T-cell (primary cell): Measurements from ENCODE around the gene KIAA1328. TPM values are rescaled to one million over a fixed set of nuclear protein-coding genes. Genes with fewer than 3 reads are reported as not detected.

Source experiments
- ATAC-seq, 4 experiments: fragments of 200-7000 bp in 3 of 4; fragments of 150-1000 bp in 1 of 4; cut with Tn5 transposase; replicated peaks in 1 of 4; 1 replicate in 3 of 4; 2 replicates in 1 of 4; pipeline ENCODE4 v1.10.0; 2021; ENCODE audit warnings: moderate library complexity in 3 of 4, mild to moderate bottlenecking in 2 of 4, moderate number of reproducible peaks in 1 of 4
- CTCF ChIA-PET, 2 donors: fragments of 300-600 bp; sonication (Branson Sonifier 250); formaldehyde crosslinking; loops; one replicate each; lab custom pipeline; 2022; ENCODE audit warnings: antibody characterized with exemption in 2 of 2; lab: Charles Lee
- POLR2A ChIA-PET, 2 donors: fragments of 300-600 bp; sonication (Branson Sonifier 250); formaldehyde crosslinking; loops; one replicate each; lab custom pipeline; 2022; ENCODE audit warnings: antibody characterized with exemption in 2 of 2; lab: Charles Lee
- DNase-seq, 35 experiments: peaks; one replicate each; pipeline versions ENCODE4 v3.0.0 to v3.0.0-alpha.2; 2013 to 2023
- H3K27ac ChIP-seq: one replicate; pipeline ENCODE4 v1.5.1; 2013; ENCODE audit warnings: low read length
- H3K27me3 ChIP-seq, 2 experiments: replicated peaks in 1 of 2; 1 replicate in 1 of 2; 2 replicates in 1 of 2; pipeline versions ENCODE4 v1.6.1 to v1.7.0; 2013; ENCODE audit warnings: low read length in 1 of 2, mixed read lengths in 1 of 2; ENCODE audit not compliant: control insufficient read depth in 2 of 2, insufficient read depth in 2 of 2; ENCODE audit errors: extremely low read depth in 1 of 2
- H3K36me3 ChIP-seq, 2 donors: 1 replicate in 1 of 2; 2 replicates in 1 of 2; pipeline versions ENCODE4 v1.6.1 to v1.7.0; 2013; ENCODE audit warnings: low read length in 1 of 2; ENCODE audit not compliant: control insufficient read depth in 2 of 2, insufficient read depth in 1 of 2; ENCODE audit errors: extremely low read depth in 1 of 2
- H3K4me1 ChIP-seq, 2 experiments: 1 replicate in 1 of 2; 2 replicates in 1 of 2; pipeline versions ENCODE4 v1.6.1 to v1.7.0; 2013; ENCODE audit warnings: low read length in 2 of 2, mixed read lengths in 1 of 2; ENCODE audit not compliant: insufficient read depth in 2 of 2, control insufficient read depth in 1 of 2; ENCODE audit errors: extremely low read depth in 1 of 2
- H3K4me3 ChIP-seq, 2 donors: 1 replicate in 1 of 2; 2 replicates in 1 of 2; pipeline versions ENCODE4 v1.5.1 to v1.7.0; 2013; ENCODE audit warnings: mild to moderate bottlenecking in 2 of 2, low read length in 1 of 2, moderate library complexity in 1 of 2; ENCODE audit not compliant: control insufficient read depth in 1 of 2; ENCODE audit errors: extremely low read depth in 1 of 2
- H3K9me3 ChIP-seq: 2 replicates; pipeline ENCODE4 v1.7.0; 2013
- H3K27ac Mint-ChIP-seq, 2 donors: one replicate each; pipeline ENCODE4 v1.8.0; 2020 to 2021; ENCODE audit warnings: mild to moderate bottlenecking in 2 of 2, mixed read lengths in 2 of 2
- H3K27me3 Mint-ChIP-seq, 2 donors: one replicate each; pipeline ENCODE4 v1.8.0; 2021 to 2022; ENCODE audit warnings: mixed read lengths in 2 of 2
- H3K36me3 Mint-ChIP-seq: one replicate; pipeline ENCODE4 v1.8.0; 2021; ENCODE audit warnings: mixed read lengths
- H3K4me1 Mint-ChIP-seq, 3 donors: one replicate each; pipeline ENCODE4 v1.8.0; 2020 to 2022; ENCODE audit warnings: mixed read lengths in 3 of 3, mild to moderate bottlenecking in 1 of 3
- H3K4me3 Mint-ChIP-seq, 3 donors: one replicate each; pipeline ENCODE4 v1.8.0; 2020 to 2022; ENCODE audit warnings: mild to moderate bottlenecking in 3 of 3, mixed read lengths in 3 of 3, moderate library complexity in 3 of 3
- H3K9me3 Mint-ChIP-seq, 3 donors: one replicate each; pipeline ENCODE4 v1.8.0; 2020 to 2022; ENCODE audit warnings: mixed read lengths in 3 of 3
- whole genome bisulfite sequencing: methylation state at CpG from one replicate; pipeline ENCODE4 v1.1.5; 2013; ENCODE audit warnings: missing lambda C conversion rate; ENCODE audit not compliant: insufficient coverage; 5-methylcytosine and 5-hydroxymethylcytosine counted together
- total RNA-seq, 35 experiments: library from RNA in 6 of 35; stranded (reverse) in 6 of 35; fragments of 120-200 nt in 1 of 35; gene quantifications; one replicate each; pipeline versions ENCODE4 v1.2.1 to v1.2.4 and lab custom pipeline; 2013 to 2026

The KIAA1328 gene
- total RNA-seq, 5 donors from 2014 or later (not counting 1 experiment from before 2014, with no cell fraction given) = 10.0 to 17.0 (median 11.5) TPM

DNA sequence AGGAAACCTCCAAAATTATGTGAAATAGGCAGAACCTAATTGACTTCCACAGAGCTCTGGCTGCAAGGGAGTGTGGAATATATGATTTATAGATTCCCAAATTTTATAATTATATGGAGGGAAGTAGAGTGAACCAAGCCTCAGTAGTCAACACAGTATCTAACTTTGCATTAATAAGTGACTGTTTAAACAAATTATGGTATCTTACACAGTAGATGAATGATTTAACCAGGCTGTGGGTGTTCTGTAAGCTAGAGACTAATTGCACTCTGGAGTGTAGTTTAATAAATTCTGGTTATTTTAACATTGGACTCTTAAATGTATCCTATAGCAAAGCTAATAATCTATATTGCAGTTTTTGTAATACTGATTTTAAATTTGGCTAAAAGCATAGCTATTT lies 183.5 kb downstream of the KIAA1328 start:
- Histone ChIP-seq H3K27me3 (no peaks in the 10 kb centered on the region), H3K4me1 (no peaks in the 10 kb centered on the region), H3K27ac (no peak overlapping the region), H3K9me3 (peaks cover 5% of the 10 kb centered on the region), H3K4me3 (no peak overlapping the region), H3K36me3 (no peaks in the 10 kb centered on the region)
- H3K36me3 Mint-ChIP-seq = peaks cover 45% of the 10 kb centered on the region
- ChIA-PET CTCF (no interaction called here), POLR2A (no interaction called here)
- H3K27ac Mint-ChIP-seq = no peak overlapping the region
- no peaks in the 10 kb centered on the region for H3K27me3 Mint-ChIP-seq
- no peak overlapping the region for H3K4me3 Mint-ChIP-seq
- ATAC-seq (no peak), DNase-seq (no peak)
- H3K9me3 Mint-ChIP-seq = peaks cover 22 to 46% (median 44%) of the 10 kb centered on the region in 3 donors
- H3K4me1 Mint-ChIP-seq = no peaks in the 10 kb centered on the region

DNA sequence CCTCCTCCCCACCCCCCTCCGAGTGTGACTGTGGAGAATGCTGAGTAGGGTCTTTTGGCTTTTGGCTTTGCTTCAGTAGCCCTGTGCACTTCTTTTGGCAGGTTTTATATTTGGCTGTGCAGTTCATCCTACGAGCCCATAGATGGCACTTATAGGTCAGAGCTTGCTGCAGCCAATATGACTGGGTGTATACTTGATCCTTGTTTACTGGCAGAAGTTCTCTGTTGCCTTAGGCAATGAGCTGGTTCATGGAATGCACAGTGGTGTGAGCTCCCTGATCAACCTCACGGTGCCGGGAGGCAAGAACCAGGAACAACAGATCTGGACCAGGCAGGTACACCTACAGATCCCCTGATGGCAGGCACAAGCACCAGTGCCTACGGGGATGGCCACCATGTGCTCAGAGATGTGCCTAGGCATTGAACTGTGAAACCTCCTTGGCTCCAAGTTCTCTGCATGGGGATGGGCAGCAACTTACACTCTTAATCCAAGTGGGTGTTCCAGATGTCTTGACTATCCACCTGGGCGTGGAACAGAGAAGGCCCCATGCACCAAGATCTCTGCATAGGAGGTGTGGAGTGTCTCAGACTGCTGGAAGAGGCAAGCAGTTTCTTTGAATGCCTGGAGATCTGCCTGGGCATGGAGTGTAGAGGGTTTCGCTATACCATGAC lies 190.4 kb downstream of the KIAA1328 start:
- Histone ChIP-seq H3K27ac (no peak overlapping the region), H3K9me3 (peaks cover 5% of the 10 kb centered on the region), H3K36me3 (peaks cover 0 to 5% of the 10 kb centered on the region in 2 donors), H3K4me1 (no peaks in the 10 kb centered on the region), H3K4me3 (no peak overlapping the region), H3K27me3 (no peaks in the 10 kb centered on the region)
- ChIA-PET CTCF (no interaction called here), POLR2A (no interaction called here)
- H3K9me3 Mint-ChIP-seq = peaks cover 24 to 57% (median 49%) of the 10 kb centered on the region in 3 donors
- 98% methylated on average over 5 of the region's 7 CpGs for WGBS
- no peak overlapping the region for H3K4me3 Mint-ChIP-seq
- DNase-seq = no peak
- peaks cover 57% of the 10 kb centered on the region for H3K36me3 Mint-ChIP-seq
- no peak for ATAC-seq
- H3K27me3 Mint-ChIP-seq = no peaks in the 10 kb centered on the region
- H3K27ac Mint-ChIP-seq = no peak overlapping the region
- no peaks in the 10 kb centered on the region for H3K4me1 Mint-ChIP-seq

- Mint-ChIP-seq H3K4me1 (no peaks in the 10 kb centered on the region), H3K27me3 (no peaks in the 10 kb centered on the region), H3K27ac (no peak overlapping the region), H3K9me3 (peaks cover 10 to 54% (median 30%) of the 10 kb centered on the region in 3 donors), H3K4me3 (no peak overlapping the region), H3K36me3 (peaks cover 50% of the 10 kb centered on the region)
- H3K9me3 ChIP-seq = no peaks in the 10 kb centered on the region
- DNase-seq (no peak), ATAC-seq (no peak)
- H3K27me3 ChIP-seq = no peaks in the 10 kb centered on the region
- H3K4me3 ChIP-seq = no peak overlapping the region
- no CpG with 5 or more reads among the region's 2 CpGs for WGBS
- H3K27ac ChIP-seq = no peak overlapping the region
- CTCF ChIA-PET = interaction anchor here in 1 of 2 donors (0.6 kb wide), 1 partner anchor 176 kb away, joined by 4 read pairs; no protein-coding TSS in a partner anchor
- H3K36me3 ChIP-seq = no peaks in the 10 kb centered on the region
- POLR2A ChIA-PET = no interaction called here
- no peaks in the 10 kb centered on the region for H3K4me1 ChIP-seq
These were observed 204.5 kb downstream of the KIAA1328 start for GRCh38 chr18:37033419-37033818.

GRCh38 chr18:37042381-37042780 lies 213.5 kb downstream of the KIAA1328 start:
- ChIA-PET POLR2A (no interaction called here), CTCF (no interaction called here)
- Histone ChIP-seq H3K4me1 (no peaks in the 10 kb centered on the region), H3K27me3 (no peaks in the 10 kb centered on the region), H3K27ac (no peak overlapping the region), H3K9me3 (peaks cover 4% of the 10 kb centered on the region), H3K36me3 (peaks cover 0 to 2% of the 10 kb centered on the region in 2 donors), H3K4me3 (no peak overlapping the region)
- ATAC-seq (no peak), DNase-seq (no peak)
- Mint-ChIP-seq H3K27ac (no peak overlapping the region), H3K36me3 (peaks cover 51% of the 10 kb centered on the region), H3K27me3 (no peaks in the 10 kb centered on the region), H3K4me1 (no peaks in the 10 kb centered on the region), H3K4me3 (no peak overlapping the region), H3K9me3 (peaks cover 14 to 42% (median 24%) of the 10 kb centered on the region in 3 donors)
- no CpG with 5 or more reads among the region's 2 CpGs for WGBS

GRCh38 chr18:37055137-37055802 lies 226.3 kb downstream of the KIAA1328 start:
- Mint-ChIP-seq H3K9me3 (peaks cover 2 to 36% (median 22%) of the 10 kb centered on the region in 3 donors), H3K36me3 (peaks cover 42% of the 10 kb centered on the region), H3K4me3 (no peak overlapping the region), H3K27me3 (no peaks in the 10 kb centered on the region), H3K4me1 (no peaks in the 10 kb centered on the region), H3K27ac (no peak overlapping the region)
- CTCF ChIA-PET = no interaction called here
- DNase-seq (no peak), ATAC-seq (no peak)
- POLR2A ChIA-PET = no interaction called here
- Histone ChIP-seq H3K4me1 (no peaks in the 10 kb centered on the region), H3K36me3 (no peaks in the 10 kb centered on the region), H3K27me3 (no peaks in the 10 kb centered on the region), H3K27ac (no peak overlapping the region), H3K4me3 (no peak overlapping the region), H3K9me3 (no peaks in the 10 kb centered on the region)
- no CpG with 5 or more reads among the region's 3 CpGs for WGBS

- Mint-ChIP-seq H3K27me3 (no peaks in the 10 kb centered on the region), H3K36me3 (peaks cover 45% of the 10 kb centered on the region), H3K4me3 (no peak overlapping the region), H3K9me3 (peaks cover 3 to 10% (median 5%) of the 10 kb centered on the region in 3 donors), H3K27ac (no peak overlapping the region), H3K4me1 (peaks cover 0 to 2% (median 0%) of the 10 kb centered on the region in 3 donors)
- H3K4me3 ChIP-seq = no peak overlapping the region
- ATAC-seq = no peak
- WGBS = no CpG with 5 or more reads among the region's 3 CpGs
- CTCF ChIA-PET = no interaction called here
- peaks cover 0 to 3% of the 10 kb centered on the region in 2 donors for H3K36me3 ChIP-seq
- DNase-seq = no peak
- H3K9me3 ChIP-seq = no peaks in the 10 kb centered on the region
- POLR2A ChIA-PET = interaction anchor here in 1 of 2 donors (0.6 kb wide), 1 partner anchor 106 kb away, joined by 7 read pairs; no protein-coding TSS in a partner anchor
- H3K4me1 ChIP-seq = no peaks in the 10 kb centered on the region
- H3K27ac ChIP-seq = no peak overlapping the region
- H3K27me3 ChIP-seq = no peaks in the 10 kb centered on the region
These were observed 235.3 kb downstream of the KIAA1328 start for GRCh38 chr18:37064187-37064586.
